ENCODE results near the gene CUEDC2. TPM values are rescaled to one million over a fixed set of nuclear protein-coding genes. Genes with fewer than 3 reads are reported as not detected.

Gene CUEDC2
- total RNA-seq, 1 donor from 2014 or later = 29.7 TPM

DNA sequence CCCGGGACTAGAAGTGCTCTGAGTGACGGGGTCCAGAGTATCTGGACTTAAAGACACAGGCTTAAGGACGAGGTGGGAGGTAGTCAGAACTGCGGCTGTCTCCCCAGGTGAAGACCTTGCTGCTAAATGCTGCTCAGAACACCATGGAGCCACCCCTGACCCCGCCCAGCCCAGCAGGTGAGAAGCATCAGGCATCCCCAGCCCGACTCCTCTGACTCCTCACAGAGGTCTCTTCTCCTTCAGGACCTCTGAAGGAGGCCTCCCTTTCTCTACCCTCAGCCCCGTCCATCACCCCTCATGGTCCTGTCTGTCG is 31.1 kb downstream of the CUEDC2 start:
- Histone ChIP-seq H3K27me3 (ENCODE audit: control insufficient read depth, insufficient read depth, low read length) (no peaks in the 10 kb centered on the region), H3K36me3 (ENCODE audit: control insufficient read depth, insufficient read depth, low read length) (peaks cover 35% of the 10 kb centered on the region), H3K4me3 (ENCODE audit: low read depth, low read length) (no peak overlapping the region)
- DNase-seq (ENCODE audit: low read depth) (no peak), FAIRE-seq (no peak)
- TF ChIP-seq, protein P1, sequence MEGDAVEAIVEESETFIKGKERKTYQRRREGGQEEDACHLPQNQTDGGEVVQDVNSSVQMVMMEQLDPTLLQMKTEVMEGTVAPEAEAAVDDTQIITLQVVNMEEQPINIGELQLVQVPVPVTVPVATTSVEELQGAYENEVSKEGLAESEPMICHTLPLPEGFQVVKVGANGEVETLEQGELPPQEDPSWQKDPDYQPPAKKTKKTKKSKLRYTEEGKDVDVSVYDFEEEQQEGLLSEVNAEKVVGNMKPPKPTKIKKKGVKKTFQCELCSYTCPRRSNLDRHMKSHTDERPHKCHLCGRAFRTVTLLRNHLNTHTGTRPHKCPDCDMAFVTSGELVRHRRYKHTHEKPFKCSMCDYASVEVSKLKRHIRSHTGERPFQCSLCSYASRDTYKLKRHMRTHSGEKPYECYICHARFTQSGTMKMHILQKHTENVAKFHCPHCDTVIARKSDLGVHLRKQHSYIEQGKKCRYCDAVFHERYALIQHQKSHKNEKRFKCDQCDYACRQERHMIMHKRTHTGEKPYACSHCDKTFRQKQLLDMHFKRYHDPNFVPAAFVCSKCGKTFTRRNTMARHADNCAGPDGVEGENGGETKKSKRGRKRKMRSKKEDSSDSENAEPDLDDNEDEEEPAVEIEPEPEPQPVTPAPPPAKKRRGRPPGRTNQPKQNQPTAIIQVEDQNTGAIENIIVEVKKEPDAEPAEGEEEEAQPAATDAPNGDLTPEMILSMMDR (IDR thresholded peaks at IDR 0.05; ENCODE audit: insufficient read depth, low read length, severe bottlenecking) = no peak

DNA sequence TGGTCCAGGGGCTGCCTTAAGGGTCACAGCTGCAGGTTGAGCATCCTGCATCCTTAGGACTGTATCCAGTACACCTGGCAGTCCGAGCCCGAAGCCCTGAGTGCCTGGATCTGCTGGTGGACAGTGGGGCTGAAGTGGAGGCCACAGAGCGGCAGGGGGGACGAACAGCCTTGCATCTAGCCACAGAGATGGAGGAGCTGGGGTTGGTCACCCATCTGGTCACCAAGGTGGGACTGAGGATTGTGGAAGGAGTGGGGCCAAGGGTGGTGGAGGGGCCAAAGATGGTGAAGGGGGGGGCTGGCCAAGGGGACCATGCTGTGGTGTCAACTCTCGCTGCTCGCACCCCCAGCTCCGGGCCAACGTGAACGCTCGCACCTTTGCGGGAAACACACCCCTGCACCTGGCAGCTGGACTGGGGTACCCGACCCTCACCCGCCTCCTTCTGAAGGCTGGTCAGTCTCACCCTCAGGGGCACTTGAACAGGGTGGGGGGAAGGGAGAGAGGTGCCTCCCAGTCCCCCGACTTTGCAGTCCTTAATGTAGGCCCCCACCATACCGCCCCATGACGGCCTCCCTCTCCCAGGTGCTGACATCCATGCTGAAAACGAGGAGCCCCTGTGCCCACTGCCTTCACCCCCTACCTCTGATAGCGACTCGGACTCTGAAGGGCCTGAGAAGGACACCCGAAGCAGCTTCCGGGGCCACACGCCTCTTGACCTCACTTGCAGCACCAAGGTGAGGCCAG is 31.6 kb downstream of the CUEDC2 start:
- Histone ChIP-seq H3K4me3 (ENCODE audit: low read depth, low read length) (no peak overlapping the region), H3K27me3 (ENCODE audit: control insufficient read depth, insufficient read depth, low read length) (no peaks in the 10 kb centered on the region), H3K36me3 (ENCODE audit: control insufficient read depth, insufficient read depth, low read length) (peaks cover 35% of the 10 kb centered on the region)
- FAIRE-seq (no peak), DNase-seq (ENCODE audit: low read depth) (no peak)
- TF ChIP-seq, protein P1 (IDR thresholded peaks at IDR 0.05; ENCODE audit: insufficient read depth, low read length, severe bottlenecking) = no peak

DNA sequence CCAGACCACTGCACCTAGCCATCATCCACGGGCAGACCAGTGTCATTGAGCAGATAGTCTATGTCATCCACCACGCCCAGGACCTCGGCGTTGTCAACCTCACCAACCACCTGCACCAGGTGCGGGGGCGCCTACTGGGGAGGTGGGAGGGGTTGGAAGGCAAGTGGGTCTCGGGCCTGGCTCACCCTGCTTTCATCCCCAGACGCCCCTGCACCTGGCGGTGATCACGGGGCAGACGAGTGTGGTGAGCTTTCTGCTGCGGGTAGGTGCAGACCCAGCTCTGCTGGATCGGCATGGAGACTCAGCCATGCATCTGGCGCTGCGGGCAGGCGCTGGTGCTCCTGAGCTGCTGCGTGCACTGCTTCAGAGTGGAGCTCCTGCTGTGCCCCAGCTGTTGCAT is 32.3 kb downstream of the CUEDC2 start:
- no peaks in the 10 kb centered on the region for H3K27me3 ChIP-seq (ENCODE audit: control insufficient read depth, insufficient read depth, low read length)
- no peak for FAIRE-seq
- no peak for DNase-seq (ENCODE audit: low read depth)
- no peak overlapping the region for H3K4me3 ChIP-seq (ENCODE audit: low read depth, low read length)
- TF ChIP-seq, protein P1 (IDR thresholded peaks at IDR 0.05; ENCODE audit: insufficient read depth, low read length, severe bottlenecking) = no peak
- peaks cover 35% of the 10 kb centered on the region for H3K36me3 ChIP-seq (ENCODE audit: control insufficient read depth, insufficient read depth, low read length)

DNA sequence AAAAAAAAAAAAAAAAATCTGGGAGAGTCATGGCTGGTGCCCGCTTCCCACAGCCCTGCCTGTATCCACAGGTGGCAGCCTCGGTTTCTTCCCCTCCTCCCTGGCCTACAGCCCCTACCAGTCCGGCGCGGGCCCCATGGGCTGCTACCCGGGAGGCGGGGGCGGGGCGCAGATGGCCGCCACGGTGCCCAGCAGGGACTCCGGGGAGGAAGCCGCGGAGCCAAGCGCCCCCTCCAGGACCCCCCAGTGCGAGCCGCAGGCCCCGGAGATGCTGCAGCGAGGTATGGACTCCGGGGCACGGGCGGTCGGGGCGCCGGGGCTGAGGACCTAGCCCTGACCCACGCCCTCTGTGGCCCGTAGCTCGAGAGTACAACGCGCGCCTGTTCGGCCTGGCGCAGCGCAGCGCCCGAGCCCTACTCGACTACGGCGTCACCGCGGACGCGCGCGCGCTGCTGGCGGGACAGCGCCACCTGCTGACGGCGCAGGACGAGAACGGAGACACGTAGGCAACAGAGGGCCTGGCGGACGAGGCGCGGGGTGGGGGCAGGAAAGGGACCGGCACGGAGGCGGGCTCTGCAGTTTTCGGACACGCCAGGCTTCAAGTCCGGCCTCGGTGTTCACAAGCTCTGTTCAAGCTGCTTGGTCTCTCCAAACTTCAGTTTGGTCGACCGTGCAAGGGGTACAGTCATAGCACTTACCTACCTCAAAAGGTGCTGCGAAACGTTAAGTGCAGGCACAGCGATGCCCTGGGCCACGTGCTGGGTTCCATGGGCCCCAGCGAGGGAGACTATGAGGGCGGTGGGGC is 33.0 kb downstream of the CUEDC2 start:
- DNase-seq (ENCODE audit: low read depth) = peak; percentile 63
- peaks cover 35% of the 10 kb centered on the region for H3K36me3 ChIP-seq (ENCODE audit: control insufficient read depth, insufficient read depth, low read length)
- no peak for FAIRE-seq

DNA sequence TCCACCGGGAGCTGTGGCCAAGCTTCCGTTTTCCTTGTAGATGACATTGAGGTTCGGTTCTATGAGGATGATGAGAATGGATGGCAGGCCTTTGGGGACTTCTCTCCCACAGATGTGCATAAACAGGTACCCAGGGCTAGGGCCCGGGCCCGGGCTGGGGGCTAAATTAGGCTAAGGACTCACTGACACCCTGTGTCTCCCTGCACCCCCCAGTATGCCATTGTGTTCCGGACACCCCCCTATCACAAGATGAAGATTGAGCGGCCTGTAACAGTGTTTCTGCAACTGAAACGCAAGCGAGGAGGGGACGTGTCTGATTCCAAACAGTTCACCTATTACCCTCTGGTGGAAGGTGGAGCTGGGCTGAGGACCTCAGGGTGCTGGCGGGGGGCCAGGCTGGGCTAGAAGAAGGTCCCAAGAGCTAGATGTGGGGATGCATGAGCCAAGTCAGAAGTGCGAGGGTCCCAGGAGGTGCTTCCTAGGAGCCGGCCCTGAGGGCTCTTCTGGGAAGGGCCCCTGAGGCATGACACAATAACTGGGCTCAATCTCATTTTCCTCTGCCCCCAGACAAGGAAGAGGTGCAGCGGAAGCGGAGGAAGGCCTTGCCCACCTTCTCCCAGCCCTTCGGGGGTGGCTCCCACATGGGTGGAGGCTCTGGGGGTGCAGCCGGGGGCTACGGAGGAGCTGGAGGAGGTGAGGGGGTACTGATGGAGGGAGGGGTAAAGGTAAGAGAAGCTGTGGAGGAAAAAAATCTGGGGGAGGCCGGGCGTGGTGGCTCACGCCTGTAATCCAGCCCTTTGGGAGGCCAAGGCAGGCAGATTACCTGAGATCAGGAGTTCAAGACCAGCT is 34.0 kb downstream of the CUEDC2 start:
- Histone ChIP-seq H3K36me3 (ENCODE audit: control insufficient read depth, insufficient read depth, low read length) (peaks cover 35% of the 10 kb centered on the region), H3K4me3 (ENCODE audit: low read depth, low read length) (no peak overlapping the region), H3K27me3 (ENCODE audit: control insufficient read depth, insufficient read depth, low read length) (no peaks in the 10 kb centered on the region)
- TF ChIP-seq, protein P1 (IDR thresholded peaks at IDR 0.05; ENCODE audit: insufficient read depth, low read length, severe bottlenecking) = no peak
- FAIRE-seq (no peak), DNase-seq (ENCODE audit: low read depth) (no peak)

More for the DNA sequence above, 33.0 kb downstream of the CUEDC2 start:
- TF ChIP-seq, protein P1 (IDR thresholded peaks at IDR 0.05; ENCODE audit: insufficient read depth, low read length, severe bottlenecking) = peak; percentile 97
- Histone ChIP-seq H3K4me3 (ENCODE audit: low read depth, low read length) (peak overlapping the region; percentile 48), H3K27me3 (ENCODE audit: control insufficient read depth, insufficient read depth, low read length) (no peaks in the 10 kb centered on the region)

Measured in bronchial epithelial cell (primary cell).